ENCODE data around the gene DPP10.

GRCh38 chr2:115413791-115414190 is 971.4 kb downstream of the DPP10 start:
- TF ChIP-seq CTCF (IDR thresholded peaks at IDR 0.05; ENCODE audit: insufficient read depth, low read depth, low read length) (no peak), EZH2 (IDR thresholded peaks at IDR 0.05; ENCODE audit: insufficient read depth, low read length) (no peak)
